ENCODE results near the gene FAM118B. TPM values are rescaled to one million over a fixed set of nuclear protein-coding genes. Genes with fewer than 3 reads are reported as not detected.
A peak's percentile ranks its signal among the peaks of the same experiment; 100 is the strongest.

Gene FAM118B
- total and polyA plus RNA-seq, 10 donors = 5.5 to 32.3 (median 17.5) TPM

GRCh38 chr11:126282736-126283591 lies 71.4 kb downstream of the FAM118B start, which contains the start of gene TIRAP:
TSS of gene TIRAP (plus strand) at chr11:126283093. CDS start at chr11:126290895, 7,802 bp downstream.
- TF ChIP-seq CTCF (IDR thresholded peaks at IDR 0.05 in 8 of 11, conservative IDR thresholded peaks at IDR 0.05 in 3 of 11) (peak in 7 of 11 experiments; percentile 26 to 53 (median 38)), POLR2AphosphoS5 (IDR thresholded peaks at IDR 0.05) (peak; percentile 79 to 82 (median 80)), POLR2A (IDR thresholded peaks at IDR 0.05) (peak in 1 of 3 donors; percentile 51)
- H3K4me3 ChIP-seq = peak within 1 kb of the TSS; percentile 54 to 91 (median 66)
- intact Hi-C loops (cut with DNase I; ENCODE audit: low total_unique reads) = no loop called here
- H3K27me3 ChIP-seq (replicated peaks in 1 of 7) = no peaks in the 10 kb centered on the region
- DNase-seq = peak; percentile 93
- H3K27ac ChIP-seq = peak within 1 kb of the TSS; percentile 87 to 99 (median 96)
- H3K36me3 ChIP-seq = peaks cover 0 to 19% (median 3%) of the 10 kb centered on the region in 6 donors
- no peaks in the 10 kb centered on the region for H3K9me3 ChIP-seq
- 0 to 1% (median 1%) methylated on average over 33 to 82 of the region's 82 CpGs for WGBS, 5 donors
- H3K4me1 ChIP-seq = peaks cover 25 to 66% (median 50%) of the 10 kb centered on the region in 6 donors

GRCh38 chr11:126284829-126285228 lies 73.2 kb downstream of the FAM118B start:
- intact Hi-C loops (cut with DNase I; ENCODE audit: low total_unique reads) = no loop called here
- no peak for DNase-seq
- Histone ChIP-seq H3K4me1 (peaks cover 25 to 63% (median 50%) of the 10 kb centered on the region in 6 donors), H3K36me3 (peaks cover 0 to 35% (median 11%) of the 10 kb centered on the region in 6 donors), H3K27me3 (replicated peaks in 1 of 7) (no peaks in the 10 kb centered on the region), H3K4me3 (peak overlapping the region in 1 of 8 donors; percentile 91), H3K27ac (peak overlapping the region in 3 of 8 donors; percentile 4 to 99 (median 99)), H3K9me3 (no peaks in the 10 kb centered on the region)
- TF ChIP-seq POLR2A (IDR thresholded peaks at IDR 0.05) = no peak
- TF ChIP-seq POLR2AphosphoS5 (IDR thresholded peaks at IDR 0.05) = no peak
- TF ChIP-seq CTCF (IDR thresholded peaks at IDR 0.05 in 8 of 11, conservative IDR thresholded peaks at IDR 0.05 in 3 of 11) = no peak
- 49 to 67% (median 56%) methylated on average over 6 of the region's 6 CpGs for WGBS, 5 donors

GRCh38 chr11:126288237-126288636 lies 76.7 kb downstream of the FAM118B start:
- TF ChIP-seq POLR2AphosphoS5 (IDR thresholded peaks at IDR 0.05) = no peak
- no peak for TF ChIP-seq POLR2A (IDR thresholded peaks at IDR 0.05)
- no peak for TF ChIP-seq CTCF (IDR thresholded peaks at IDR 0.05 in 8 of 11, conservative IDR thresholded peaks at IDR 0.05 in 3 of 11)
- H3K27me3 ChIP-seq (replicated peaks in 1 of 7) = no peaks in the 10 kb centered on the region

GRCh38 chr11:126290887-126291286 lies 79.3 kb downstream of the FAM118B start:
- no peak for DNase-seq
- intact Hi-C loops (cut with DNase I; ENCODE audit: low total_unique reads) = no loop called here
- Histone ChIP-seq H3K4me3 (no peak overlapping the region), H3K9me3 (no peaks in the 10 kb centered on the region), H3K27ac (no peak overlapping the region), H3K4me1 (peaks cover 0 to 15% (median 0%) of the 10 kb centered on the region in 6 donors), H3K36me3 (peaks cover 0 to 93% (median 53%) of the 10 kb centered on the region in 6 donors), H3K27me3 (replicated peaks in 1 of 7) (no peaks in the 10 kb centered on the region)
- 91 to 95% (median 92%) methylated on average over 12 of the region's 12 CpGs for WGBS, 5 donors
- no peak for TF ChIP-seq POLR2AphosphoS5 (IDR thresholded peaks at IDR 0.05)
- no peak for TF ChIP-seq POLR2A (IDR thresholded peaks at IDR 0.05)
- no peak for TF ChIP-seq CTCF (IDR thresholded peaks at IDR 0.05 in 8 of 11, conservative IDR thresholded peaks at IDR 0.05 in 3 of 11)

More at GRCh38 chr11:126288237-126288636, 76.7 kb downstream of the FAM118B start:
- intact Hi-C loops (cut with DNase I; ENCODE audit: low total_unique reads) = no loop called here
- H3K9me3 ChIP-seq = no peaks in the 10 kb centered on the region
- no peak for DNase-seq
- H3K4me1 ChIP-seq = peaks cover 7 to 33% (median 23%) of the 10 kb centered on the region in 6 donors
- peaks cover 0 to 68% (median 43%) of the 10 kb centered on the region in 6 donors for H3K36me3 ChIP-seq
- no peak overlapping the region for H3K27ac ChIP-seq
- H3K4me3 ChIP-seq = no peak overlapping the region
- WGBS, 5 donors = 81 to 87% (median 84%) methylated on average over 6 of the region's 6 CpGs

Data from spleen (tissue), 11 donors.